ENCODE measurements around the gene NMUR2. TPM values are rescaled to one million over a fixed set of nuclear protein-coding genes. Genes with fewer than 3 reads are reported as not detected.

NMUR2 gene
- total RNA-seq, 1 donor: not detected

GRCh38 chr5:152349683-152350526, 55.2 kb downstream of the NMUR2 start:
- no peak overlapping the region for H3K4me3 ChIP-seq (ENCODE audit: low read depth, low read length)
- TF ChIP-seq CTCF (IDR thresholded peaks at IDR 0.05; ENCODE audit: insufficient read depth, low read depth, low read length): peak; percentile 68
- DNase-seq (ENCODE audit: low read depth): peak; percentile 6
